ENCODE data around the gene MGARP.
"Not testable (repeated sequence)": the region's sequence is repeated elsewhere in the genome, so short reads cannot be mapped to it uniquely, and the experiment has no call there.

MGARP gene

GRCh38 chr4:139279760-139280620 lies at the start of gene MGARP:
Gene MGARP, minus strand, starts transcription at chr4:139280225. Its CDS starts 67 bp downstream, at chr4:139280158.
- in situ Hi-C loops (cut with MboI; ENCODE audit: low sequenced_read_pairs), result no loop called here

- in situ Hi-C loops (cut with MboI; ENCODE audit: low sequenced_read_pairs), result no loop called here
Observed at GRCh38 chr4:139329665-139330200, 49.7 kb upstream of the MGARP start.

- in situ Hi-C loops (cut with MboI; ENCODE audit: low sequenced_read_pairs), result no loop called here
Observed at GRCh38 chr4:139324620-139325019, 44.6 kb upstream of the MGARP start.

GRCh38 chr4:139322541-139322940 lies 42.5 kb upstream of the MGARP start:
- in situ Hi-C loops (cut with MboI; ENCODE audit: low sequenced_read_pairs), result not testable (repeated sequence)

- in situ Hi-C loops (cut with MboI; ENCODE audit: low sequenced_read_pairs), result not testable (repeated sequence)
Observed at GRCh38 chr4:139322070-139322469, 42.0 kb upstream of the MGARP start.

GRCh38 chr4:139319571-139319970 lies 39.5 kb upstream of the MGARP start:
- in situ Hi-C loops (cut with MboI; ENCODE audit: low sequenced_read_pairs), result no loop called here

- in situ Hi-C loops (cut with MboI; ENCODE audit: low sequenced_read_pairs), result no loop called here
Observed at GRCh38 chr4:139317635-139318034, 37.6 kb upstream of the MGARP start.

- in situ Hi-C loops (cut with MboI; ENCODE audit: low sequenced_read_pairs), result no loop called here
Observed at GRCh38 chr4:139316733-139317132, 36.7 kb upstream of the MGARP start.

- in situ Hi-C loops (cut with MboI; ENCODE audit: low sequenced_read_pairs), result no loop called here
Observed at GRCh38 chr4:139315221-139315675, 35.2 kb upstream of the MGARP start.

GRCh38 chr4:139314047-139314800 lies 34.2 kb upstream of the MGARP start:
- in situ Hi-C loops (cut with MboI; ENCODE audit: low sequenced_read_pairs), result no loop called here

- in situ Hi-C loops (cut with MboI; ENCODE audit: low sequenced_read_pairs), result not testable (repeated sequence)
Observed at GRCh38 chr4:139313414-139313813, 33.4 kb upstream of the MGARP start.

- in situ Hi-C loops (cut with MboI; ENCODE audit: low sequenced_read_pairs), result no loop called here
Observed at GRCh38 chr4:139312552-139313332, 32.7 kb upstream of the MGARP start.

- in situ Hi-C loops (cut with MboI; ENCODE audit: low sequenced_read_pairs), result no loop called here
Observed at GRCh38 chr4:139311909-139312308, 31.9 kb upstream of the MGARP start.

- in situ Hi-C loops (cut with MboI; ENCODE audit: low sequenced_read_pairs), result no loop called here
Observed at GRCh38 chr4:139304920-139305319, 24.9 kb upstream of the MGARP start.

GRCh38 chr4:139301821-139302611 lies 22.0 kb upstream of the MGARP start, which contains the start of gene NDUFC1:
Gene NDUFC1, minus strand, starts transcription at chr4:139302477. Its CDS starts 6,679 bp downstream, at chr4:139295798.
- in situ Hi-C loops (cut with MboI; ENCODE audit: low sequenced_read_pairs), result no loop called here

GRCh38 chr4:139301113-139301820 lies 21.2 kb upstream of the MGARP start, which contains the start of gene NAA15:
Gene NAA15, plus strand, starts transcription at chr4:139301505. Its CDS starts 273 bp downstream, at chr4:139301778.
- in situ Hi-C loops (cut with MboI; ENCODE audit: low sequenced_read_pairs), result no loop called here

- in situ Hi-C loops (cut with MboI; ENCODE audit: low sequenced_read_pairs), result no loop called here
Observed at GRCh38 chr4:139300431-139301112, 20.5 kb upstream of the MGARP start.

- in situ Hi-C loops (cut with MboI; ENCODE audit: low sequenced_read_pairs), result no loop called here
Observed at GRCh38 chr4:139299536-139299935, 19.5 kb upstream of the MGARP start.

- in situ Hi-C loops (cut with MboI; ENCODE audit: low sequenced_read_pairs), result no loop called here
Observed at GRCh38 chr4:139297001-139297410, 17.0 kb upstream of the MGARP start.
